ENCODE results near the gene AFF4. TPM values are rescaled to one million over a fixed set of nuclear protein-coding genes. Genes with fewer than 3 reads are reported as not detected.

AFF4 gene
- total and polyA plus RNA-seq, 9 of the 15 experiments (the other 6 are each of a cell fraction or from before 2014, with no cell fraction given), result 1.7 to 25.8 (median 17.9) TPM

DNA sequence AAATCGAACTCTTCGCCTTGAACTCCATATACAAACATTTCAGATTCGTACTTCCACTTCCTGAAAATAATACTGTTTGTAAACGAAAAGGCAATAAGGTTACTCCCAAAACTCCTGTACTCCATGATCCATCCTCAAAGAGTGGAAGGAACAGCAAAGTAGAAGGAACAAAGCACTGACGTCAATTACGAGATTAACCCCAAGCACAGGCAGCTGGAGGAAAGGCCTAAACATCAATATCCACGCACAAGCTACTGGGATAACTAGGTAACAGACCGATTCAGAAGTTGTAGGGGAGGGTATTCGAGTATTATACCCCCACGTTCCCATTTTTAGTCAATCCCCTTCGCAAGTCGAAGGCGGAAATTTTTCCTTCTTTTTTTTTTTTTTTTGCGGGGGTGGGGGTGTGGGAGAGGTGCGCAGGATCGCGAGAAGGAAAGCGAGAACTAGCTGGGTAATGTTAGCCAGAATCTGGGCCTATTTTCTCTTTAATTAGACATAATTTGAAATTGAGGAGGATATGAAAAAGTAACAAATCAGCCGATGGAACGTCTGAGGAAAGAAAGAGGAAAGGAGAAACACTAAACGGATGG is 909 bp downstream of the AFF4 start:
- ChIA-PET POLR2A (interaction anchor here (0.5 to 3.8 kb wide), 14 partner anchors 9 to 472 kb away, joined by 3 to 23 read pairs (median 5); partner anchors contain the start of genes HSPA4, IRF1 and ZCCHC10), CTCF (ENCODE audit: low intra/inter-chr PET ratio) (no interaction called here)
- TSS peak; percentile 58 for BruUV-seq (replicated peaks)
- Histone ChIP-seq H3K27ac (ENCODE audit: extremely low read depth, low read depth, low read length) (peak overlapping the region; percentile 92), H3K9ac (ENCODE audit: insufficient read depth in 1 of 2, low read depth in 2 of 2, low read length in 2 of 2) (peak overlapping the region; percentile 97 to 98), H4K20me1 (replicated peaks; ENCODE audit: control insufficient read depth, insufficient read depth, low read length) (no peaks in the 10 kb centered on the region; the same call in 1 of the 2 replicates), H3K9me3 (replicated peaks; ENCODE audit: control insufficient read depth, insufficient read depth, low read depth, low read length) (no peaks in the 10 kb centered on the region), H2AFZ (ENCODE audit: low read depth, low read length) (peak overlapping the region; percentile 97), H3K36me3 (ENCODE audit: control insufficient read depth, insufficient read depth, low read length) (peaks cover 9% of the 10 kb centered on the region; the same call in 2 of the 3 replicates), H3K79me2 (ENCODE audit: control insufficient read depth, insufficient read depth, low read length) (peaks cover 57% of the 10 kb centered on the region), H3K9me1 (ENCODE audit: control insufficient read depth, insufficient read depth, low read length) (no peaks in the 10 kb centered on the region), H3K4me2 (ENCODE audit: insufficient read depth, low read length) (peak overlapping the region; percentile 99), H3K4me3 (peak overlapping the region; percentile 95), H3K4me1 (replicated peaks in 1 of 2; ENCODE audit: control insufficient read depth in 2 of 2, insufficient read depth in 2 of 2, low read length in 2 of 2) (peaks cover 8 to 19% of the 10 kb centered on the region in 2 experiments; a peak in 4 of 5 replicates), H3K27me3 (ENCODE audit: control insufficient read depth in 2 of 2, insufficient read depth in 2 of 2, low read length in 2 of 2) (no peaks in the 10 kb centered on the region)
- FAIRE-seq, result peak; percentile 89
- WGBS (ENCODE audit: insufficient coverage, low coverage, missing lambda C conversion rate), result 0% methylated on average over 15 of the region's 21 CpGs
- peak; percentile 50 for ATAC-seq
- in situ Hi-C loops (cut with MboI) (no loop called here), intact Hi-C loops (cut with micrococcal nuclease) (loop anchor here (2.0 kb wide), 1 partner anchor 88 kb away; no protein-coding TSS in a partner anchor)
- peak; percentile 26 to 55 (median 38) for DNase-seq (ENCODE audit: extremely low read depth in 1 of 4, low spot score in 3 of 4)
- TF ChIP-seq EGR1 (conservative IDR thresholded peaks at IDR 0.05) (peak; percentile 98), TAL1 (IDR thresholded peaks at IDR 0.05) (peak; percentile 2; the same call in 1 of the 2 replicates), CC2D1A (IDR thresholded peaks at IDR 0.05) (no peak), SOX6 (IDR thresholded peaks at IDR 0.05) (peak; percentile 42), MTA2 (IDR thresholded peaks at IDR 0.05; ENCODE audit: low read depth) (peak; percentile 19; the same call in 1 of the 2 replicates), MTA1 (IDR thresholded peaks at IDR 0.05; ENCODE audit: borderline replicate concordance) (0 out of 2 replicates have a peak, but pooled peaks have one; percentile 18), CHD2 (IDR thresholded peaks at IDR 0.05; ENCODE audit: low read depth, low read length) (peak; percentile 94), BRD9 (IDR thresholded peaks at IDR 0.05; ENCODE audit: low read depth, partially characterized antibody) (peak; percentile 72), ZNF384 (IDR thresholded peaks at IDR 0.05; ENCODE audit: low read depth, low read length) (peak; percentile 98), ZNF347 (CRISPR knock-in tag; IDR thresholded peaks at IDR 0.05; ENCODE audit: low read depth) (no peak), TBP (optimal IDR thresholded peaks at IDR 0.05; ENCODE audit: low read depth, low read length) (peak; percentile 16), SMAD3 (CRISPR knock-in tag; conservative IDR thresholded peaks at IDR 0.05) (0 out of 2 replicates have a peak, but pooled peaks have one; percentile 47), EP400 (IDR thresholded peaks at IDR 0.05) (peak; percentile 47; the same call in 1 of the 2 replicates), SMARCE1 (IDR thresholded peaks at IDR 0.05) (peak; percentile 60; the same call in 1 of the 2 replicates)
- TF ChIP-seq, protein P1, sequence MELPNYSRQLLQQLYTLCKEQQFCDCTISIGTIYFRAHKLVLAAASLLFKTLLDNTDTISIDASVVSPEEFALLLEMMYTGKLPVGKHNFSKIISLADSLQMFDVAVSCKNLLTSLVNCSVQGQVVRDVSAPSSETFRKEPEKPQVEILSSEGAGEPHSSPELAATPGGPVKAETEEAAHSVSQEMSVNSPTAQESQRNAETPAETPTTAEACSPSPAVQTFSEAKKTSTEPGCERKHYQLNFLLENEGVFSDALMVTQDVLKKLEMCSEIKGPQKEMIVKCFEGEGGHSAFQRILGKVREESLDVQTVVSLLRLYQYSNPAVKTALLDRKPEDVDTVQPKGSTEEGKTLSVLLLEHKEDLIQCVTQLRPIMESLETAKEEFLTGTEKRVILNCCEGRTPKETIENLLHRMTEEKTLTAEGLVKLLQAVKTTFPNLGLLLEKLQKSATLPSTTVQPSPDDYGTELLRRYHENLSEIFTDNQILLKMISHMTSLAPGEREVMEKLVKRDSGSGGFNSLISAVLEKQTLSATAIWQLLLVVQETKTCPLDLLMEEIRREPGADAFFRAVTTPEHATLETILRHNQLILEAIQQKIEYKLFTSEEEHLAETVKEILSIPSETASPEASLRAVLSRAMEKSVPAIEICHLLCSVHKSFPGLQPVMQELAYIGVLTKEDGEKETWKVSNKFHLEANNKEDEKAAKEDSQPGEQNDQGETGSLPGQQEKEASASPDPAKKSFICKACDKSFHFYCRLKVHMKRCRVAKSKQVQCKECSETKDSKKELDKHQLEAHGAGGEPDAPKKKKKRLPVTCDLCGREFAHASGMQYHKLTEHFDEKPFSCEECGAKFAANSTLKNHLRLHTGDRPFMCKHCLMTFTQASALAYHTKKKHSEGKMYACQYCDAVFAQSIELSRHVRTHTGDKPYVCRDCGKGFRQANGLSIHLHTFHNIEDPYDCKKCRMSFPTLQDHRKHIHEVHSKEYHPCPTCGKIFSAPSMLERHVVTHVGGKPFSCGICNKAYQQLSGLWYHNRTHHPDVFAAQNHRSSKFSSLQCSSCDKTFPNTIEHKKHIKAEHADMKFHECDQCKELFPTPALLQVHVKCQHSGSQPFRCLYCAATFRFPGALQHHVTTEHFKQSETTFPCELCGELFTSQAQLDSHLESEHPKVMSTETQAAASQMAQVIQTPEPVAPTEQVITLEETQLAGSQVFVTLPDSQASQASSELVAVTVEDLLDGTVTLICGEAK (IDR thresholded peaks at IDR 0.05), result peak; percentile 45
- TF ChIP-seq, protein P1 (CRISPR knock-in tag; IDR thresholded peaks at IDR 0.05), result no peak

All from K562 (cell line).